A549 (cell line): ENCODE data around the gene ZNF438. TPM values are rescaled to one million over a fixed set of nuclear protein-coding genes. Genes with fewer than 3 reads are reported as not detected.

Experiments used
- ATAC-seq, 2 experiments: fragments of 200-7000 bp in 1 of 2; fragments of >200 bp in 1 of 2; cut with Nextera tagmentation in 1 of 2; cut with Tn5 transposase in 1 of 2; 3 replicates each; pipeline versions ENCODE4 v1.8.0 to v1.9.1; 2018 to 2020; ENCODE audit warnings: mild to moderate bottlenecking in 1 of 2, moderate library complexity in 1 of 2
- CTCF ChIA-PET: fragments of 300-600 bp; sonication (Branson Sonifier 250); formaldehyde crosslinking; extraction: SDS; loops from one replicate; lab custom pipeline; 2021; ENCODE audit warnings: antibody characterized with exemption, inconsistent platforms; lab: Yijun Ruan, JAX
- POLR2A ChIA-PET: fragments of 350-600 bp; formaldehyde crosslinking; extraction: SDS; loops from one replicate; lab custom pipeline; 2021; ENCODE audit warnings: antibody characterized with exemption, inconsistent platforms; lab: Yijun Ruan, JAX
- DNase-seq, 2 experiments: peaks; one replicate each; pipeline versions ENCODE4 v3.0.0 to v3.0.0-alpha.2; 2011 to 2016; ENCODE audit warnings: low read depth in 1 of 2, low spot score in 1 of 2
- FAIRE-seq: peaks from 2 replicates; lab custom pipeline; 2011; peaks lifted over from hg19 to GRCh38; lab: Jason Lieb, UNC
- H3K27ac ChIP-seq, 2 experiments: fragments of >200 bp; sonication (Bioruptor Twin); formaldehyde crosslinking; 3 replicates each; pipeline ENCODE4 v1.5.1; 2016 to 2017
- H3K4me1 ChIP-seq: fragments of >200 bp; sonication (Bioruptor Twin); formaldehyde crosslinking; 3 replicates; pipeline ENCODE4 v1.6.1; 2016
- H3K4me2 ChIP-seq: fragments of >200 bp; sonication (Bioruptor Twin); formaldehyde crosslinking; 3 replicates; pipeline ENCODE4 v1.6.1; 2016
- H3K4me3 ChIP-seq: fragments of >200 bp; sonication (Bioruptor Twin); formaldehyde crosslinking; 3 replicates; pipeline ENCODE4 v1.5.1; 2016
- H3K9me3 ChIP-seq: fragments of >200 bp; sonication (Bioruptor Twin); formaldehyde crosslinking; 3 replicates; pipeline ENCODE4 v1.6.1; 2016
- CEBPB ChIP-seq, 2 experiments: fragments of >200 bp in 1 of 2; sonication (Bioruptor Twin) in 1 of 2; formaldehyde crosslinking in 1 of 2; IDR thresholded peaks; 2 replicates each; pipeline ENCODE4 v1.6.1; 2012 to 2016
- CHD2 ChIP-seq: fragments of 150-350 bp; IDR thresholded peaks from 2 replicates; pipeline ENCODE4 v1.6.1; 2014; ENCODE audit warnings: low read length; ENCODE audit not compliant: partially characterized antibody
- CHD4 ChIP-seq: fragments of 200-600 bp; sonication (generic); IDR thresholded peaks from 2 replicates; pipeline ENCODE4 v1.6.1; 2016; ENCODE audit warnings: antibody characterized with exemption, mild to moderate bottlenecking, borderline replicate concordance
- FOSB ChIP-seq: fragments of 250-450 bp; sonication (Bioruptor Pico); IDR thresholded peaks from 2 replicates; pipeline ENCODE4 v1.5.0; 2020; ENCODE audit warnings: mild to moderate bottlenecking, moderate library complexity
- FOSL2 ChIP-seq, 2 experiments: fragments of 450-650 bp in 1 of 2; fragments of >200 bp in 1 of 2; sonication (Bioruptor Twin) in 1 of 2; formaldehyde crosslinking; IDR thresholded peaks; 2 replicates each; pipeline versions ENCODE4 v1.5.0 to v1.6.1; 2016 to 2020; ENCODE audit warnings: mild to moderate bottlenecking in 1 of 2, moderate library complexity in 1 of 2
- FOXS1 ChIP-seq: fragments of 250-450 bp; sonication (Bioruptor Pico); IDR thresholded peaks from 2 replicates; pipeline ENCODE4 v1.5.0; 2020; ENCODE audit warnings: mild to moderate bottlenecking, moderate library complexity
- HEYL ChIP-seq: fragments of 250-450 bp; sonication (Bioruptor Pico); IDR thresholded peaks from 2 replicates; pipeline ENCODE4 v1.8.0; 2021; ENCODE audit warnings: mild to moderate bottlenecking, moderate library complexity
- HOXB5 ChIP-seq: fragments of 250-450 bp; sonication (Bioruptor Pico); IDR thresholded peaks from 2 replicates; pipeline ENCODE4 v1.5.0; 2020; ENCODE audit warnings: mild to moderate bottlenecking, moderate library complexity
- JUN ChIP-seq, 2 experiments: fragments of >200 bp; sonication (Bioruptor Twin); formaldehyde crosslinking; IDR thresholded peaks; 2 replicates in 1 of 2; 3 replicates in 1 of 2; pipeline ENCODE4 v1.6.1; 2016 to 2017
- JUNB ChIP-seq: fragments of >200 bp; sonication (Bioruptor Twin); formaldehyde crosslinking; IDR thresholded peaks from 2 replicates; pipeline ENCODE4 v1.6.1; 2016
- NFE2L2 ChIP-seq: fragments of 150-350 bp; conservative IDR thresholded peaks from 2 replicates; pipeline ENCODE4 v1.6.1; 2014; ENCODE audit warnings: low read length
- PHF8 ChIP-seq: fragments of 200-600 bp; sonication (generic); IDR thresholded peaks from 2 replicates; pipeline ENCODE4 v1.6.1; 2016; ENCODE audit warnings: low read depth, mild to moderate bottlenecking, antibody characterized with exemption, moderate library complexity, borderline replicate concordance
- RCOR1 ChIP-seq: fragments of 150-350 bp; IDR thresholded peaks from 2 replicates; pipeline ENCODE4 v1.6.1; 2014; ENCODE audit warnings: antibody characterized with exemption, low read length, low read depth
- RNF2 ChIP-seq: fragments of 200-600 bp; sonication (generic); IDR thresholded peaks from 2 replicates; pipeline ENCODE4 v1.6.1; 2016; ENCODE audit warnings: low read depth, mild to moderate bottlenecking, antibody characterized with exemption, moderate library complexity, borderline replicate concordance
- SMC3 ChIP-seq: fragments of >200 bp; sonication (Bioruptor Twin); formaldehyde crosslinking; IDR thresholded peaks from 3 replicates; pipeline ENCODE4 v1.6.1; 2018; ENCODE audit warnings: inconsistent platforms
- SREBF2 ChIP-seq: fragments of 450-650 bp; IDR thresholded peaks from 2 replicates; pipeline ENCODE4 v1.6.1; 2014; ENCODE audit warnings: mild to moderate bottlenecking, moderate library complexity
- TFCP2L1 ChIP-seq: fragments of 250-450 bp; sonication (Bioruptor Pico); IDR thresholded peaks from 2 replicates; pipeline ENCODE4 v1.5.0; 2021; ENCODE audit warnings: mild to moderate bottlenecking
- WGBS: methylation state at CpG from one replicate; pipeline ENCODE4 v1.1.6; 2017; ENCODE audit errors: missing lambda C conversion rate; 5-methylcytosine and 5-hydroxymethylcytosine counted together
- polyA plus RNA-seq, 4 experiments: library from polyadenylated mRNA; depleted of rRNA in 3 of 4; stranded (reverse); fragments of >200 nt; fragmentation: RNase III in 1 of 4; extraction: RNeasy Plus Mini Kit Qiagen cat#74134 plus additional on column Dnase treatment in 1 of 4; gene quantifications; 2 replicates in 3 of 4; 3 replicates in 1 of 4; pipeline ENCODE4 v1.2.3, GENCODE V29; 2011 to 2017
- TF ChIP-seq, protein P1 (sequence below): fragments of 150-350 bp; IDR thresholded peaks from 2 replicates; pipeline ENCODE4 v1.6.1; 2014; ENCODE audit warnings: low read depth, mild to moderate bottlenecking, low read length
- TF ChIP-seq, protein P2 (sequence below): fragments of 250-450 bp; sonication (Bioruptor Pico); IDR thresholded peaks from 2 replicates; pipeline ENCODE4 v1.5.0; 2021; ENCODE audit warnings: mild to moderate bottlenecking, moderate library complexity, borderline replicate concordance
- TF ChIP-seq, protein P3 (sequence below): fragments of 450-650 bp; IDR thresholded peaks from 2 replicates; pipeline ENCODE4 v1.6.1; 2014; ENCODE audit warnings: antibody characterized with exemption
- TF ChIP-seq, protein P4 (sequence below): IDR thresholded peaks from 2 replicates; pipeline ENCODE4 v1.6.1; 2012; ENCODE audit warnings: low read depth, borderline replicate concordance

ZNF438 gene
- polyA plus RNA-seq, 2 of the 4 experiments (the other 2 are of a cell fraction) = 2.2 to 4.5 TPM

DNA sequence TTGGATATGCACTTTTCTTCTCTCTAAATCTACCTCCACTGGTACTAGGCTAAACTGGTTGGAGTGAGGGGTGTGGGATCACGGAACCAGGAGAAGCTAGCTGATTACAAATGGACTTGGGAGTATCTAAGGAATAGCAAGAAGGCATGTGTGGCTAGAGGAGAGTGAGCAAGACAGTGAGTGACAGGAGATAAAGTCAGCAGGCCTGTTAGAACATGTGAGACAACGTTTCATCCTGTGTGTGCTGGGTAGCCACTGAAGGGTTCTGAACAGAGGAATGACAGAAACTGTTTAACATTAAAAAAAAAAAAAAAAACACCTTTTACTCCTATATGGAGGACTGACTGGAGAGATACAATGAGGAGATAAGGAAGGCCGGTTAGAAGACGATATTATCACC, 51.7 kb downstream of the ZNF438 start:
- ATAC-seq = no peak
- DNase-seq = no peak
- CTCF ChIA-PET = no interaction called here
- H3K4me1 ChIP-seq = no peaks in the 10 kb centered on the region; the same call in 2 of the 3 replicates
- no peak overlapping the region for H3K4me3 ChIP-seq
- POLR2A ChIA-PET = no interaction called here
- no peak overlapping the region for H3K4me2 ChIP-seq
- 69% methylated on average over 4 of the region's 4 CpGs for WGBS
- TF ChIP-seq CHD4 = no peak
- TF ChIP-seq, all 56 proteins: peak for 0
- no peaks in the 10 kb centered on the region; the same call in 2 of the 3 replicates for H3K9me3 ChIP-seq
- no peak overlapping the region for H3K27ac ChIP-seq
- FAIRE-seq = no peak

DNA sequence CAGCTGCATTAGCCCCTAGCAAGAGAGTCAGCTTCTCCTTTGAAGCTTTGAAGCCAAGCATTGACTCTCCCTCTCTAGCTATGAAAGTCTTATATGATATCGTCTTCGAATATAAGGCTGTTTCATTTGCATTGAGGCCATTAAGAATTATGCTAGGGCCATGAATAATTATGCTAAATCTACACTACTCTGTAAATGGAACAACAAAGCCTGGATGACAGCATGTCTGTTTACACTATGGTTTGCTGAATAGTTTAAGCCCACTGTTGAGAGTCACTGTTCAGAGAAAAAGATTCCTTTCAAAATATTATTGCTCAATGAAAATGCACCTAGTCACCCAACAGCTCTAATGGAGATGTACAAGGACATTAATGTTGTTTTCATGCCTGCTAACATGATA, 52.8 kb downstream of the ZNF438 start:
- ATAC-seq = no peak
- CTCF ChIA-PET = interaction anchor here (1.2 to 1.3 kb wide), 2 partner anchors 53 to 308 kb away, joined by 3 read pairs; partner anchors contain the start of gene ZNF438
- no peak for FAIRE-seq
- Histone ChIP-seq H3K4me1 (no peaks in the 10 kb centered on the region), H3K27ac (no peak overlapping the region)
- DNase-seq = no peak
- TF ChIP-seq TFCP2L1 (CRISPR knock-in tag) (no peak), FOSL2 (IDR thresholded peaks at IDR 0.05) (no peak), FOSL2 (CRISPR knock-in tag; IDR thresholded peaks at IDR 0.05) (no peak), HOXB5 (no peak), RNF2 (no peak), JUN (IDR thresholded peaks at IDR 0.05) (no peak), CHD2 (no peak)
- TF ChIP-seq, protein P1, sequence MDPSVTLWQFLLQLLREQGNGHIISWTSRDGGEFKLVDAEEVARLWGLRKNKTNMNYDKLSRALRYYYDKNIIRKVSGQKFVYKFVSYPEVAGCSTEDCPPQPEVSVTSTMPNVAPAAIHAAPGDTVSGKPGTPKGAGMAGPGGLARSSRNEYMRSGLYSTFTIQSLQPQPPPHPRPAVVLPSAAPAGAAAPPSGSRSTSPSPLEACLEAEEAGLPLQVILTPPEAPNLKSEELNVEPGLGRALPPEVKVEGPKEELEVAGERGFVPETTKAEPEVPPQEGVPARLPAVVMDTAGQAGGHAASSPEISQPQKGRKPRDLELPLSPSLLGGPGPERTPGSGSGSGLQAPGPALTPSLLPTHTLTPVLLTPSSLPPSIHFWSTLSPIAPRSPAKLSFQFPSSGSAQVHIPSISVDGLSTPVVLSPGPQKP = no peak
- TF ChIP-seq, protein P2, sequence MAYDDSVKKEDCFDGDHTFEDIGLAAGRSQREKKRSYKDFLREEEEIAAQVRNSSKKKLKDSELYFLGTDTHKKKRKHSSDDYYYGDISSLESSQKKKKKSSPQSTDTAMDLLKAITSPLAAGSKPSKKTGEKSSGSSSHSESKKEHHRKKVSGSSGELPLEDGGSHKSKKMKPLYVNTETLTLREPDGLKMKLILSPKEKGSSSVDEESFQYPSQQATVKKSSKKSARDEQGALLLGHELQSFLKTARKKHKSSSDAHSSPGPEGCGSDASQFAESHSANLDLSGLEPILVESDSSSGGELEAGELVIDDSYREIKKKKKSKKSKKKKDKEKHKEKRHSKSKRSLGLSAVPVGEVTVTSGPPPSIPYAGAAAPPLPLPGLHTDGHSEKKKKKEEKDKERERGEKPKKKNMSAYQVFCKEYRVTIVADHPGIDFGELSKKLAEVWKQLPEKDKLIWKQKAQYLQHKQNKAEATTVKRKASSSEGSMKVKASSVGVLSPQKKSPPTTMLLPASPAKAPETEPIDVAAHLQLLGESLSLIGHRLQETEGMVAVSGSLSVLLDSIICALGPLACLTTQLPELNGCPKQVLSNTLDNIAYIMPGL (CRISPR knock-in tag) = no peak
- TF ChIP-seq, all 56 proteins: peak for 0
- Histone ChIP-seq H3K9me3 (no peaks in the 10 kb centered on the region; the same call in 2 of the 3 replicates), H3K4me3 (no peak overlapping the region), H3K4me2 (no peak overlapping the region)
- 97% methylated on average over 2 of the region's 2 CpGs for WGBS
- POLR2A ChIA-PET = no interaction called here

DNA sequence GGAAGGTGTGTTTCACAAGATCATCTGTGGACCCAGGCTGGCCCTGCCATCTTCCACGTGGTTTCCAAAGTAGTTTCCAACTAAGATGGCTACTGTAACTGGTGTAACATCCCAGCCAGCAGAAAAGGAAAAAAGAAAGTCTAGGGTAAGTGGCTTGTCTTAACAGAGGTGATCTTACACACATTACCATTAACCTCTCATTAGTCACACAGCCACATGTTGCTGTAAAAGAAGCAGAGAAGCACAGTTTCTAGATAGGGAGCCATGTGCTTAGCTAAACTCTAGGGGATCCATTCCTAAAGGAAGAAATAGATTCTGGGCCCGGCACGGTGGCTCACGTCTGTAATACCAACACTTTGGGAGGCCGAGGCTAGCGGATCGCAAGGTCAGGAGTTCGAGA, 54.3 kb downstream of the ZNF438 start:
- FAIRE-seq = no peak
- ATAC-seq = no peak
- CTCF ChIA-PET = no interaction called here
- no peaks in the 10 kb centered on the region; the same call in 2 of the 3 replicates for H3K9me3 ChIP-seq
- H3K4me1 ChIP-seq = no peaks in the 10 kb centered on the region
- no peak overlapping the region for H3K4me2 ChIP-seq
- DNase-seq = no peak
- POLR2A ChIA-PET = no interaction called here
- TF ChIP-seq HOXB5 = no peak
- no peak for TF ChIP-seq PHF8
- TF ChIP-seq FOXS1 (CRISPR knock-in tag) = no peak
- TF ChIP-seq CEBPB (IDR thresholded peaks at IDR 0.05) = no peak
- no peak for TF ChIP-seq SMC3
- TF ChIP-seq FOSL2 (IDR thresholded peaks at IDR 0.05) = no peak
- TF ChIP-seq FOSL2 (CRISPR knock-in tag; IDR thresholded peaks at IDR 0.05) = no peak
- TF ChIP-seq, protein P3, sequence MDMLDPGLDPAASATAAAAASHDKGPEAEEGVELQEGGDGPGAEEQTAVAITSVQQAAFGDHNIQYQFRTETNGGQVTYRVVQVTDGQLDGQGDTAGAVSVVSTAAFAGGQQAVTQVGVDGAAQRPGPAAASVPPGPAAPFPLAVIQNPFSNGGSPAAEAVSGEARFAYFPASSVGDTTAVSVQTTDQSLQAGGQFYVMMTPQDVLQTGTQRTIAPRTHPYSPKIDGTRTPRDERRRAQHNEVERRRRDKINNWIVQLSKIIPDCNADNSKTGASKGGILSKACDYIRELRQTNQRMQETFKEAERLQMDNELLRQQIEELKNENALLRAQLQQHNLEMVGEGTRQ = no peak
- no peak for TF ChIP-seq CHD2
- TF ChIP-seq, protein P4, sequence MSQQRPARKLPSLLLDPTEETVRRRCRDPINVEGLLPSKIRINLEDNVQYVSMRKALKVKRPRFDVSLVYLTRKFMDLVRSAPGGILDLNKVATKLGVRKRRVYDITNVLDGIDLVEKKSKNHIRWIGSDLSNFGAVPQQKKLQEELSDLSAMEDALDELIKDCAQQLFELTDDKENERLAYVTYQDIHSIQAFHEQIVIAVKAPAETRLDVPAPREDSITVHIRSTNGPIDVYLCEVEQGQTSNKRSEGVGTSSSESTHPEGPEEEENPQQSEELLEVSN = no peak
- no peak for TF ChIP-seq RCOR1
- TF ChIP-seq NFE2L2 = no peak
- TF ChIP-seq FOSB (CRISPR knock-in tag) = no peak
- TF ChIP-seq SREBF2 = no peak
- TF ChIP-seq, protein P2 (CRISPR knock-in tag) = no peak
- no peak for TF ChIP-seq JUNB
- no peak for TF ChIP-seq HEYL
- TF ChIP-seq CHD4 = no peak
- WGBS = 90% methylated on average over 8 of the region's 8 CpGs
- no peak overlapping the region for H3K4me3 ChIP-seq
- no peak overlapping the region for H3K27ac ChIP-seq
